Spinal cord (tissue), 10 donors: ENCODE measurements around the gene PRKCG. TPM values are rescaled to one million over a fixed set of nuclear protein-coding genes. Genes with fewer than 3 reads are reported as not detected.
A peak's percentile ranks its signal among the peaks of the same experiment; 100 is the strongest.

ENCODE experiments used
- DNase-seq, 6 donors: peaks; one replicate each; pipeline versions ENCODE4 v3.0.0 to v3.0.0-alpha.2; 2013 to 2015; ENCODE audit warnings: low spot score in 6 of 6, low read depth in 4 of 6
- H3K27ac ChIP-seq: one replicate; pipeline ENCODE4 v1.5.1; 2013; ENCODE audit warnings: low read depth, low read length, control low read depth
- H3K27me3 ChIP-seq: one replicate; pipeline ENCODE4 v1.6.1; 2013; ENCODE audit warnings: low read length; ENCODE audit not compliant: control insufficient read depth, insufficient read depth
- H3K36me3 ChIP-seq: one replicate; pipeline ENCODE4 v1.6.1; 2013; ENCODE audit warnings: low read length; ENCODE audit not compliant: control insufficient read depth, insufficient read depth
- H3K4me1 ChIP-seq: one replicate; pipeline ENCODE4 v1.6.1; 2013; ENCODE audit warnings: low read length; ENCODE audit not compliant: control insufficient read depth, insufficient read depth
- H3K4me3 ChIP-seq: one replicate; pipeline ENCODE4 v1.5.1; 2013; ENCODE audit warnings: low read depth, low read length, control low read depth
- H3K9me3 ChIP-seq: one replicate; pipeline ENCODE4 v1.6.1; 2013; ENCODE audit warnings: low read length; ENCODE audit not compliant: control insufficient read depth, insufficient read depth
- WGBS: methylation state at CpG from one replicate; pipeline ENCODE4 v1.1.5; 2013; ENCODE audit warnings: missing lambda C conversion rate; ENCODE audit not compliant: insufficient coverage; 5-methylcytosine and 5-hydroxymethylcytosine counted together
- polyA plus RNA-seq, 2 donors: library from polyadenylated mRNA; unstranded; fragments of 120-200 nt; gene quantifications; one replicate each; pipeline ENCODE4 v1.2.1, GENCODE V29; 2013; ENCODE audit not compliant: insufficient read length in 2 of 2
- total RNA-seq, 2 donors: library from RNA; depleted of rRNA in 1 of 2; stranded (reverse); fragments of 120-200 nt in 1 of 2; fragments of >200 nt in 1 of 2; gene quantifications; one replicate each; pipeline versions ENCODE4 v1.2.3 to v1.2.4, GENCODE V29; 2013 to 2014
- donor health status: healthy.

The PRKCG gene
- total and polyA plus RNA-seq, 4 donors: 1.0 to 7.5 (median 4.0) TPM

- WGBS: no CpG with 5 or more reads among the region's 6 CpGs
- no peak for DNase-seq
- H3K36me3 ChIP-seq: peaks cover 56% of the 10 kb centered on the region
Observed at GRCh38 chr19:53916004-53916403, 34.0 kb downstream of the PRKCG start.

GRCh38 chr19:53917356-53917755, 35.4 kb downstream of the PRKCG start:
- H3K9me3 ChIP-seq: no peaks in the 10 kb centered on the region
- H3K27ac ChIP-seq: no peak overlapping the region
- no peaks in the 10 kb centered on the region for H3K4me1 ChIP-seq
- H3K36me3 ChIP-seq: peaks cover 56% of the 10 kb centered on the region
- 88% methylated on average over 7 of the region's 7 CpGs for WGBS
- no peaks in the 10 kb centered on the region for H3K27me3 ChIP-seq
- DNase-seq: no peak
- no peak overlapping the region for H3K4me3 ChIP-seq

More at GRCh38 chr19:53916004-53916403, 34.0 kb downstream of the PRKCG start:
- Histone ChIP-seq H3K4me3 (no peak overlapping the region), H3K4me1 (no peaks in the 10 kb centered on the region), H3K27me3 (no peaks in the 10 kb centered on the region), H3K27ac (no peak overlapping the region), H3K9me3 (no peaks in the 10 kb centered on the region)

GRCh38 chr19:53927739-53928138, 45.7 kb downstream of the PRKCG start:
- DNase-seq: peak in 1 of 6 donors; percentile 40
- H3K27ac ChIP-seq: no peak overlapping the region
- peaks cover 45% of the 10 kb centered on the region for H3K36me3 ChIP-seq
- H3K9me3 ChIP-seq: no peaks in the 10 kb centered on the region
- no peak overlapping the region for H3K4me3 ChIP-seq
- WGBS: 10% methylated on average over 2 of the region's 8 CpGs
- no peaks in the 10 kb centered on the region for H3K4me1 ChIP-seq
- no peaks in the 10 kb centered on the region for H3K27me3 ChIP-seq

- 56% methylated on average over 2 of the region's 7 CpGs for WGBS
- H3K36me3 ChIP-seq: peaks cover 43% of the 10 kb centered on the region
- DNase-seq: no peak
Observed at GRCh38 chr19:53936029-53936428, 54.0 kb downstream of the PRKCG start.

GRCh38 chr19:53942001-53942786, 60.2 kb downstream of the PRKCG start:
- peak in 1 of 6 donors; percentile 58 for DNase-seq
- WGBS: 13% methylated on average over 53 of the region's 55 CpGs
- H3K27me3 ChIP-seq: peaks cover 16% of the 10 kb centered on the region
- H3K4me1 ChIP-seq: peaks cover 5% of the 10 kb centered on the region
- no peak overlapping the region for H3K27ac ChIP-seq
- peaks cover 2% of the 10 kb centered on the region for H3K9me3 ChIP-seq
- no peak overlapping the region for H3K4me3 ChIP-seq
- peaks cover 43% of the 10 kb centered on the region for H3K36me3 ChIP-seq

More at GRCh38 chr19:53936029-53936428, 54.0 kb downstream of the PRKCG start:
- Histone ChIP-seq H3K4me3 (no peak overlapping the region), H3K27ac (no peak overlapping the region), H3K4me1 (no peaks in the 10 kb centered on the region), H3K27me3 (no peaks in the 10 kb centered on the region), H3K9me3 (peaks cover 2% of the 10 kb centered on the region)

GRCh38 chr19:53944416-53944815, 62.4 kb downstream of the PRKCG start:
- H3K9me3 ChIP-seq: no peaks in the 10 kb centered on the region
- no peak overlapping the region for H3K27ac ChIP-seq
- H3K4me1 ChIP-seq: peaks cover 5% of the 10 kb centered on the region
- 94% methylated on average over 2 of the region's 4 CpGs for WGBS
- H3K27me3 ChIP-seq: peaks cover 16% of the 10 kb centered on the region
- DNase-seq: no peak
- H3K4me3 ChIP-seq: no peak overlapping the region
- peaks cover 27% of the 10 kb centered on the region for H3K36me3 ChIP-seq

GRCh38 chr19:53944933-53945332, 62.9 kb downstream of the PRKCG start:
- peaks cover 5% of the 10 kb centered on the region for H3K4me1 ChIP-seq
- H3K36me3 ChIP-seq: peaks cover 27% of the 10 kb centered on the region
- no peak overlapping the region for H3K27ac ChIP-seq
- 100% methylated on average over 2 of the region's 4 CpGs for WGBS
- peaks cover 16% of the 10 kb centered on the region for H3K27me3 ChIP-seq
- DNase-seq: no peak
- no peak overlapping the region for H3K4me3 ChIP-seq
- no peaks in the 10 kb centered on the region for H3K9me3 ChIP-seq

GRCh38 chr19:53945441-53945840, 63.4 kb downstream of the PRKCG start:
- no peak overlapping the region for H3K27ac ChIP-seq
- H3K36me3 ChIP-seq: peaks cover 24% of the 10 kb centered on the region
- H3K9me3 ChIP-seq: no peaks in the 10 kb centered on the region
- H3K4me3 ChIP-seq: no peak overlapping the region
- no peak for DNase-seq
- peaks cover 16% of the 10 kb centered on the region for H3K27me3 ChIP-seq
- H3K4me1 ChIP-seq: peaks cover 5% of the 10 kb centered on the region
- 37% methylated on average over 6 of the region's 9 CpGs for WGBS

GRCh38 chr19:53945998-53946397, 64.0 kb downstream of the PRKCG start:
- Histone ChIP-seq H3K4me1 (peaks cover 5% of the 10 kb centered on the region), H3K27me3 (peaks cover 16% of the 10 kb centered on the region), H3K4me3 (no peak overlapping the region), H3K27ac (no peak overlapping the region), H3K9me3 (no peaks in the 10 kb centered on the region), H3K36me3 (peaks cover 19% of the 10 kb centered on the region)
- no peak for DNase-seq
- no CpG with 5 or more reads among the region's 2 CpGs for WGBS

- H3K4me1 ChIP-seq: peaks cover under 1% of the 10 kb centered on the region
- peaks cover 6% of the 10 kb centered on the region for H3K27me3 ChIP-seq
- H3K36me3 ChIP-seq: peaks cover 4% of the 10 kb centered on the region
- H3K9me3 ChIP-seq: no peaks in the 10 kb centered on the region
- DNase-seq: no peak
- H3K27ac ChIP-seq: no peak overlapping the region
- H3K4me3 ChIP-seq: no peak overlapping the region
- 79% methylated on average over 3 of the region's 5 CpGs for WGBS
Observed at GRCh38 chr19:53947624-53948023, 65.6 kb downstream of the PRKCG start.
